A673 (cell line): ENCODE results near the gene CDC20B. TPM values are rescaled to one million over a fixed set of nuclear protein-coding genes. Genes with fewer than 3 reads are reported as not detected.

Source experiments
- BruUV-seq: library from RNA; stranded (reverse); fragments of 400-500 nt; replicated peaks from 2 replicates; lab custom pipeline; 2021; lab: Mats Ljungman, UMichigan
- CTCF ChIA-PET: fragments of 300-600 bp; sonication (Branson Sonifier 250); formaldehyde crosslinking; loops from one replicate; lab custom pipeline; 2022; ENCODE audit warnings: antibody characterized with exemption; lab: Charles Lee
- POLR2A ChIA-PET: fragments of 300-600 bp; sonication (Branson Sonifier 250); formaldehyde crosslinking; loops from one replicate; lab custom pipeline; 2022; ENCODE audit warnings: antibody characterized with exemption; ENCODE audit not compliant: low non-redundant PET; lab: Charles Lee
- DNase-seq: peaks from one replicate; pipeline ENCODE4 v3.0.0-alpha.2; 2015; ENCODE audit warnings: low spot score
- H3K27ac ChIP-seq: fragments of 200-600 bp; sonication (generic); 2 replicates; pipeline ENCODE4 v1.5.1; 2016; ENCODE audit warnings: mixed run types, low read depth, mild to moderate bottlenecking, mixed read lengths, antibody characterized with exemption, low read length; ENCODE audit not compliant: poor library complexity, severe bottlenecking
- H3K27me3 ChIP-seq: fragments of 200-600 bp; sonication (generic); replicated peaks from 2 replicates; pipeline ENCODE4 v1.6.1; 2017; ENCODE audit warnings: mixed run types, low read depth, mild to moderate bottlenecking, mixed read lengths, antibody characterized with exemption, low read length; ENCODE audit not compliant: insufficient read depth, poor library complexity
- H3K36me3 ChIP-seq: fragments of 200-600 bp; sonication (generic); 2 replicates; pipeline ENCODE4 v1.6.1; 2016; ENCODE audit warnings: mixed run types, mild to moderate bottlenecking, mixed read lengths, antibody characterized with exemption, low read length; ENCODE audit not compliant: insufficient read depth, poor library complexity, severe bottlenecking
- H3K4me1 ChIP-seq: fragments of 200-600 bp; sonication (generic); 2 replicates; pipeline ENCODE4 v1.6.1; 2017; ENCODE audit warnings: mixed run types, mild to moderate bottlenecking, mixed read lengths, antibody characterized with exemption, low read length; ENCODE audit not compliant: insufficient read depth, poor library complexity, severe bottlenecking
- H3K4me3 ChIP-seq: fragments of 200-600 bp; sonication (generic); 2 replicates; pipeline ENCODE4 v1.5.1; 2016; ENCODE audit warnings: low read depth, mixed run types, mild to moderate bottlenecking, mixed read lengths, low read length; ENCODE audit not compliant: poor library complexity, severe bottlenecking
- H3K9me3 ChIP-seq: fragments of 200-600 bp; sonication (generic); 2 replicates; pipeline ENCODE4 v1.6.1; 2016; ENCODE audit warnings: mixed run types, low read depth, mild to moderate bottlenecking, mixed read lengths, antibody characterized with exemption, low read length; ENCODE audit not compliant: poor library complexity, severe bottlenecking
- EZH2 ChIP-seq: fragments of 200-600 bp; sonication (generic); IDR thresholded peaks from 2 replicates; pipeline ENCODE4 v1.6.1; 2017; ENCODE audit warnings: borderline replicate concordance, low read depth, mild to moderate bottlenecking, mixed read lengths, antibody characterized with exemption, low read length; ENCODE audit not compliant: poor library complexity, severe bottlenecking
- intact Hi-C: fragments of 100-400 bp; cut with micrococcal nuclease; formaldehyde crosslinking; loops from one replicate; pipeline ENCODE4 v1.10.0; 2022; ENCODE audit not compliant: unreplicated experiment
- total RNA-seq: library from RNA; stranded (reverse); gene quantifications from 2 replicates; pipeline ENCODE4 v1.2.3, GENCODE V29; 2021
- TF ChIP-seq, protein P1 (sequence below): fragments of 300-800, 200-600 bp; sonication (generic); conservative IDR thresholded peaks from 2 replicates; pipeline ENCODE4 v1.5.1; 2017; ENCODE audit warnings: low read depth, mild to moderate bottlenecking, antibody characterized with exemption, low read length, moderate library complexity, mixed read lengths

The CDC20B gene
- total RNA-seq, 1 experiment from 2014 or later: not detected

DNA sequence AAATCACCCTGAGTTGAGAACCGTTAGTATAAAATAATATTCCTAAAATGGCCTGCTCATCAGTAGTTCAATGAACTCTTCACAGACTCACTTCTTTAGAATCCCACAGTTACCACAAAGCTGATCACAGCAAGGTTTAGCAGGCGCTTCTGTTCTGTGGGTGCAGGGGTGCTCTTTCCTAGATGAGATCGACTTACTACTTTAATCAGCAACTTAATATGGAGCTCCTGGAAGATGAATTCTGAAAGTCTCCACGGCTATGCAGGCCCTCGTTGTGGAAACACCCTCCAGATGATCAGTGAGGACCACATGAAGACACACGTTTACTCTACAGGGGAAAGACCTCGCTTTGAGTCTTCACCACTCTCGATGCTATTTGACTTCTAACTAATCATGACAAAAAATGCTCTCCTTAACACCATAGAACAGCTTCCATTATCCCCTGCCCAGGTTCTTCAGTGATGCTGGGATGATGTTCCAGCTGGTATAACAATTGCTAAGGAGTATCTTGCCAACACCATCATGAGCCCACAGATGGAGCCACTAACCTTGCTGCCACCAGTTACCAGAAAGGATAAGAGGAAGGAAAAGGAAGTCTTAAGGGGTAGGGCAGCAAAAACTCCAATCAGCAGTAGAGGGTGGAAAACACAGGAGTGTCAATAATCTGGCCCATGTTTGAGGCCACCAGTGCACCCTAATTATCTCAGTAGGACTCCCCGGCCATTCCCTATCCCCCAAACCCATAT lies 30.9 kb downstream of the CDC20B start:
- TF ChIP-seq EZH2: no peak
- TF ChIP-seq, protein P1, sequence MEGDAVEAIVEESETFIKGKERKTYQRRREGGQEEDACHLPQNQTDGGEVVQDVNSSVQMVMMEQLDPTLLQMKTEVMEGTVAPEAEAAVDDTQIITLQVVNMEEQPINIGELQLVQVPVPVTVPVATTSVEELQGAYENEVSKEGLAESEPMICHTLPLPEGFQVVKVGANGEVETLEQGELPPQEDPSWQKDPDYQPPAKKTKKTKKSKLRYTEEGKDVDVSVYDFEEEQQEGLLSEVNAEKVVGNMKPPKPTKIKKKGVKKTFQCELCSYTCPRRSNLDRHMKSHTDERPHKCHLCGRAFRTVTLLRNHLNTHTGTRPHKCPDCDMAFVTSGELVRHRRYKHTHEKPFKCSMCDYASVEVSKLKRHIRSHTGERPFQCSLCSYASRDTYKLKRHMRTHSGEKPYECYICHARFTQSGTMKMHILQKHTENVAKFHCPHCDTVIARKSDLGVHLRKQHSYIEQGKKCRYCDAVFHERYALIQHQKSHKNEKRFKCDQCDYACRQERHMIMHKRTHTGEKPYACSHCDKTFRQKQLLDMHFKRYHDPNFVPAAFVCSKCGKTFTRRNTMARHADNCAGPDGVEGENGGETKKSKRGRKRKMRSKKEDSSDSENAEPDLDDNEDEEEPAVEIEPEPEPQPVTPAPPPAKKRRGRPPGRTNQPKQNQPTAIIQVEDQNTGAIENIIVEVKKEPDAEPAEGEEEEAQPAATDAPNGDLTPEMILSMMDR: no peak
- Histone ChIP-seq H3K9me3 (no peaks in the 10 kb centered on the region), H3K27me3 (peaks cover 27% of the 10 kb centered on the region), H3K4me1 (no peaks in the 10 kb centered on the region), H3K36me3 (no peaks in the 10 kb centered on the region), H3K27ac (no peak overlapping the region), H3K4me3 (no peak overlapping the region)
- BruUV-seq: no TSS peak
- CTCF ChIA-PET: no interaction called here
- intact Hi-C loops: loop anchor here (10.0 kb wide), 1 partner anchor 627 kb away; the partner anchor contains the start of gene SNX18
- peak; percentile 4 for DNase-seq
- POLR2A ChIA-PET: no interaction called here

DNA sequence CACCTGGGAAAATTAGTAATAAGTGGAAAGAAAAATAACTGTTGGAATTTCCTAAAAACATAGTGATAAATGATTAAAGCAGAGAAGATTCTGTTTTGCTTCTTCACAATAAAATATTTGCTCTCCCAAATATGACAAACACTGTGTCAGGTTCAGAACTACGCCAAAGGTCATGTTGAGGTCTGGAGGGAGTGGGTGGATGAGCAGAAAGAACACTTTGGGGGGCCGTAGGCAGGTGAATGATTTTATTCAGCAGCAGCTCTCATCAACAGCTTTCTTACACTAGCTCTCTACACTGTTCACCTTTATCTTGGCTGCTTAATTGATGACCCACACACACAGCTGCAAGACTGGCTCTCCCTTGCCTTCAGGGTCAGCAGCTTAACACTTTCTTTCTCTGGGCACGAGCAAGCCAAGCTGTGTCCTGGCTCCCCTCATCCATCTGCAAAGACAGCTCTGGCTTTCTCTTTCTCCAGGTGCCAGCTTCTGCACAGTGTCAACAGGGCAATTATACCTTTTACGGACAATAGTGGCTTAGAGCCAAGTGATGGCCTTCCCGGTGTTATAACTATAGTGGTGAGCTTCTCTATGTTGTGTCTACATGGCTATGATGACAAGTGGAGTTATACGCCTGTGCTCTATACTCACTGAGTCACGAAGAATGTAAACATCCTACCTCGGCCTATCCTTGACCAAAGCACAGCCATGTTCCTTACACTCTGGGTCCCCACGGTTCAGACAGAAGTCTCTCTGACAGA lies 31.9 kb downstream of the CDC20B start:
- intact Hi-C loops: loop anchor here (10.0 kb wide), 1 partner anchor 626 kb away; the partner anchor contains the start of gene SNX18
- Histone ChIP-seq H3K27me3 (peaks cover 27% of the 10 kb centered on the region), H3K4me3 (no peak overlapping the region), H3K9me3 (no peaks in the 10 kb centered on the region), H3K4me1 (no peaks in the 10 kb centered on the region), H3K27ac (no peak overlapping the region), H3K36me3 (no peaks in the 10 kb centered on the region)
- CTCF ChIA-PET: no interaction called here
- POLR2A ChIA-PET: no interaction called here
- BruUV-seq: no TSS peak
- TF ChIP-seq, protein P1: no peak
- TF ChIP-seq EZH2: no peak
- DNase-seq: no peak

- H3K36me3 ChIP-seq: no peaks in the 10 kb centered on the region
- CTCF ChIA-PET: no interaction called here
- intact Hi-C loops: no loop called here
- POLR2A ChIA-PET: no interaction called here
- H3K9me3 ChIP-seq: no peaks in the 10 kb centered on the region
- TF ChIP-seq, protein P1: no peak
- TF ChIP-seq EZH2: no peak
- peaks cover 13% of the 10 kb centered on the region for H3K27me3 ChIP-seq
- peak; percentile 3 for DNase-seq
- H3K27ac ChIP-seq: no peak overlapping the region
- no peak overlapping the region for H3K4me3 ChIP-seq
- no TSS peak for BruUV-seq
- no peaks in the 10 kb centered on the region for H3K4me1 ChIP-seq
These were observed 36.5 kb downstream of the CDC20B start for GRCh38 chr5:55136521-55136920.
